GM18870 (cell line): Measurements from ENCODE around the gene RO60.
A peak's percentile ranks its signal among the peaks of the same experiment; 100 is the strongest.

Source experiments
- ATAC-seq: cut with Tn5 transposase; IDR thresholded peaks from one replicate; pipeline ENCODE4 v1.9.1; 2021; ENCODE audit warnings: moderate library complexity; ENCODE audit not compliant: unreplicated experiment

Gene RO60

DNA sequence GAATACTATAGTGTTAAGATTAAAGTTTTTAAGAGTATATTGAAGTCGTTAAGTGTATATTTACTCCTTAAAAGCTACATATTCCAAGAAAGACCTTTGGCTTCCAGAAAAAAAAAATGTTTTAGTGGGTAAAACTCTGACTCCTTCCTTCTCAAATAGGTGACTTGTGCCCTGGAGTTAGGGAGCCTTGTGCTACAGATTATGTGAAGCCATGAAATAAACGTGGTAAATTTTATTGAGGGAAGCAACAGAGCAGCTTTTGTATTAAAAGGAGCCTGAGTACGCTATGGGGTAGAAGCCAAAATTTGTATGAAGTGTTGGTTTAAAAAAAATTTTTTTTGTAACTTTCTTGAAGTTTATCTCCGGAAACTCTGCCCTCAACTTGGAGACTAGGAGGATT lies 994 bp downstream of the RO60 start:
- no peak for ATAC-seq

DNA sequence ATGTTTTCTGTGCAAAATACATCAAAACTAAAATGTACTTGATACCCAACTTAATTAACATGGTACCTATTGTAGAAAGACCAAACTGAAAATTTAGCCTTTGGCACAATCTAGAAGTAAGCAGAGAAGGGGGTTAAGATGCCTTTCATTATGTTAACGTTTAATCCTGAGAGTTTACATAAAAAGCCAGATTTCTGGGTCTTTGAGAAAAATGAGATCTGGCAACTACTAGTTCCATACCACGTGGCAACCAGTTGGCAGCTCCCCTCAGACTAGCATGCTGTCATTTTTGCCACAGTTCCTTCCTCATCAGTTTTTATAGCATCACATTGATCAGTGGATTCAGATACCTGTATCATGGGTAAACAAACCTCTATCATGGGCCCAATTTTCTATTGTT lies 1.5 kb downstream of the RO60 start:
- no peak for ATAC-seq

DNA sequence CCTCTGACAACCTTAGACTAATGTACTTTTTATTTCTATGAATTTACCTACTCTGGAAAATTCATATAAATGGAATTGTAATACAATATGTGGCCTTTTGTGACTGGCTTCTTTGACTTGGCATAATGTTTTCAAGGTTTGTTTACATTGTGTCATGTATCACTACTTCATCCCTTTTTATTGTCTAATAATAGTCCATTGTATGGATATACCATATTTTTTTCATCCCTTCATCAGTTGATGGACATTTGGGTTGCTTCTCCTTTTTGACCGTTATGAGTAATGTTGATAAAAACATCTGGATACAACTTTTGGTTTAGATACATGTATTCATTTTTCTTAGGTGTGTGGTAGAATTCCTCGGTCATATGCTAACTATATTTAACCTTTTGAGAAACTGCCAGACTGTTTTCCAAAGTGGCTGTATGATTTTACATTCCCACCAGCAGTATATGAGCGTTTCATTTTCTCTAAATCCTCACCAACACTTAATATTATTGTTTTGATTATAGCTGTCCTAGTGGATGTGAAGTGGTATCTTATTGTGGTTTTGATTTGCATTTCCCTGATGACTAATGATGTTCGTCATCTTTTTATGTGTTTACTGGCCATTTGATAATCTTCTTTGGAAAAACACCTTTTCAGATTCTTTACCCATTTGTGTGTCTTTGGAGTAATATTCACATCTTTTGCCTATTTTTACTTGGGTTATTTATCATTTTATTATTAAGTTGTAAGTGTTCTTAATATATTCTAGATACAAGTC lies 3.5 kb downstream of the RO60 start:
- ATAC-seq, result no peak

DNA sequence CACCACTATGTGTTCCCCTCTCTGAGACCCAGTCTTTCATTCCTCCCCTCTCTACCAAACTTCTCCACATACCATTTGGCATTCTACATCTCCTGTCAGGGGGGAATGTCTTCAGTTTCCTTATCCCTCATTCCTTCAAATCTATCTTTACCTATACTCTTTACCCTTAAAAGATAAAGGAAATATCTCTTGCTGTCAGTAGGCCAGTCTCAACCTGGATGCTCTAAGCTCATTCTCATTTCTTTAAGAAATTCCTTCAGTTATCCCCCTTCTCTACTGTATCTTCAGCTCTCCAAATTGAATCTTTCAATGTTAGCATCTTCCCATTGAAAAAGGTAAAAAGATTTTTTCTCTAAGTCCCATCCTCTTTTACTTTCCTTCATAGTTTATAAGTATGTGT lies 6.5 kb downstream of the RO60 start:
- ATAC-seq, result no peak

DNA sequence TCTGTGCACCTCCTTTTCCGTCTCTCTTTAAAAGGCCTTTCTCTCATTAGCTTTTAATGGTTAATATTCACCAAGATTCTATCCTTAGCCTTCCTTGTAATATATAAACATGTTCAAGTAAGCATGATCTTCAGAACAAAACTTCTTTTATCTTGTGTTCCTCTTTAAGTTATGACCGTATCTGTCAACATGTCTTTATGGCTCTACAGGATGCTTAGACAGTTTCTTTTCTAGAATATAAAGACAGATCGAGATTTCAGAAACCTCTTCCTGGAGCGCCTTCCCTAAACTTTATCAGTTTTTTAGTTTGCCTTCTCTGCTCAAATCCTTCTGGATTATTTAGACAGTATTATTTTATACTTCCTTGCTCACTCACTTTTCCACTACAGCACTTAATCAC lies 7.2 kb downstream of the RO60 start:
- ATAC-seq, result no peak

- ATAC-seq, result no peak
Observed at GRCh38 chr1:193068013-193068412, 8.6 kb downstream of the RO60 start.

- no peak for ATAC-seq
Observed at GRCh38 chr1:193069748-193070385, 10.5 kb downstream of the RO60 start.

DNA sequence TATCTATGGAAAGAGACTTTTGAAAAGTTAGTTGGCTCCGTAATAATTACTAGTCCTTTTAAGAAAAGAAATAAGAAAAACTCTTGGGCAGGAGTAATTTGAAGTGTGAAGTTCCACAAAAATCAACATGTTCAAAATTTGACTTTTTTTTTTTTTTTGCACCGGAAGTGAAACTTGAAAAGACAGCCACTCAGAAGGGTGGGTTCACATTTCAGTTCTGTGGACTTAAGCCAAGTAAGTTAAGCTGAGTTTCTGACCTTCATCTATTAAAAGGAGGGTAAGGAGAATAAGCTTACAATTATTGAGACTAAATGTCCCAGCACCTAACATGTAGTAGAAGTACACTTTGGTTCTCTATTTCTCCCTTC lies 11.0 kb downstream of the RO60 start:
- no peak for ATAC-seq

GRCh38 chr1:193070942-193071341 lies 11.5 kb downstream of the RO60 start:
- ATAC-seq, result peak; percentile 53

DNA sequence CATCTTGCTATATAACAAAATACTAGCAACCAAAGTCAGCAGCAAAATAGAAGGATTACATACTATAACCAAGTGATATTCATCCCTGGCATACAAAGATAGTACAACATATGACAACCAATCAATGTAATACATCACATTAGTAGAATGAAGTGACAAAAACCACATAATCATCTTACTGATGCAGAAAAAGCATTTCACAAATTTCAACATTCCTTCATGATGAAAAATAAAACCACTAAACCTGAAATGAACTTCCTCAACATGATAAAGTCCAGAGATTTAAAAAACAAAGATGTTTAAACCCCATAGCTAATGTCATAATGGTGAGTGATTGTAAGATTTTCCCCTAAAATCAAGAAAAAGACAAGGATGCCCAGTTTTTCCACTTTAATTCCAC lies 18.6 kb downstream of the RO60 start:
- ATAC-seq, result no peak

DNA sequence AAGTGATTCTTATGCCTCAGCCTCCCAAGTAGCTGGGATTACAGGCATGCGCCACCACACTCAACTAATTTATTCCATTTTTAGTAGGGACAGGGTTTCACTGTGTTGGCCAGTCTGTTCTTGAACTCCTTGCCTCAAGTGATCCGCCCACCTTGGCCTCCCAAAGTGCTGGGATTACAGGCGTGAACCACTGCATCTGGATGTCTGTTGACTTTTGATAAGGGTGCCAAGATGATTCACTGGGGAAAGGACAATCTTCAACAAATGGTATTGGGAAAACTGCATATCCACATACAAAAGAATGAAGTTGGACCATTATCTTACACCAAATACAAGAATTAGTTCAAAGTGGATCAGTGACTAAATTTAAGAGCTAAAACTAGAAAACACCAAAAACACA lies 19.8 kb downstream of the RO60 start:
- ATAC-seq, result no peak

- peak; percentile 90 for ATAC-seq
Observed at GRCh38 chr1:193083365-193084088, 24.1 kb downstream of the RO60 start.

DNA sequence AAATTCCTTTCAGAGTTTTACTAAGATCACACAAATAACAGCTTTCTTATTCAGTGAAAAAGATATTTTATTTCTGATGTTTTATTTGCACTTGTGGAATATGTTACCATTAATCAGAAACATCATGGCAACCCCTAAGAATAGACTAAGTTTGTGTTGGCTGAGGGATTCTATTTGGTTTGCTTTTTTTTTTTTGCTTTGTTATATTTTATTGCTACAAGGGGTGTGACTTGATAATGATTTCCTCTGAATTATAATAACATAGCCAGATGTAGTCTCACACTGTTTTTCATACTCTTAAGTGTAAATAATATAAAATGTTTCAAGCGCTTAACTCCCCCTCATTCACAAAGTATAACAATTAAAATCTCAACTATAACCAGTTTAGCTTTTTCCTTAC lies 25.9 kb downstream of the RO60 start:
- no peak for ATAC-seq

- ATAC-seq, result no peak
Observed at GRCh38 chr1:193086342-193086741, 26.9 kb downstream of the RO60 start.

DNA sequence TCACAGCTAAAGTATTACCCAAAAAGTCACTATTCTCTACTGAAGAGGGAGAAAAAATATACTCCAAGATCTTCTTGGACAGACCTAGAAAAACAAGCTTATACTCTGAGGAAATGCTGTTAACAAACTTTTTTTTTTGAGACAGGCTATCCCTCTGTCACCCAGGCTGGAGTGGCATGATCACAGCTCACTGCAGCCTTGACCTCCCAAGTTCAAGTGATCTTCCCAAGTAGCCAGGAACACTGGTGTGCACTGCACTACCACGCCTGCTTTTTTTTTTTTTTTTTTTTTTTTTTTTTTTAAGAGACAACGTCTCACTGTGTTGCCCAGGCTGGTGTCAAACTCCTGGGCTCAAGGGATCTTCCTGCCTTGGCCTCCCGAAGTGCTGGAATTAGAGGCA lies 28.5 kb downstream of the RO60 start:
- no peak for ATAC-seq

DNA sequence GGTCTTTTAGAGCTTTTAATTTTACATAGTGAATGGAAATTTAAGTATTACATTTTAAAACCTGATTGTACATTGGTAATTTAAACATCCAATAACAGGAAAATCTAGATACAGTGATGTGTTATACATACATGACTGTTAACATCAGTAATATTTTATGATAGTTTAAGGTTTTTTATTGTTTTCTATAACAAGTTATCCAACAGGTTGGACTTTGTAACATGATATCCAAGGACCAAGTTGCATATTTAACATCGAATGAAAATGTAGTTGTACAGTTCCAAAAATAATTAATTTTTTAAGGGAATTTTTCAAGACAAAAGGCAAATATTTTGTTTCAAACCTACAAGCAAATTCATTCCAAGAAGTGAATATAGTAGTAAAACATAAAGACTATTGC lies 31.5 kb downstream of the RO60 start:
- no peak for ATAC-seq

DNA sequence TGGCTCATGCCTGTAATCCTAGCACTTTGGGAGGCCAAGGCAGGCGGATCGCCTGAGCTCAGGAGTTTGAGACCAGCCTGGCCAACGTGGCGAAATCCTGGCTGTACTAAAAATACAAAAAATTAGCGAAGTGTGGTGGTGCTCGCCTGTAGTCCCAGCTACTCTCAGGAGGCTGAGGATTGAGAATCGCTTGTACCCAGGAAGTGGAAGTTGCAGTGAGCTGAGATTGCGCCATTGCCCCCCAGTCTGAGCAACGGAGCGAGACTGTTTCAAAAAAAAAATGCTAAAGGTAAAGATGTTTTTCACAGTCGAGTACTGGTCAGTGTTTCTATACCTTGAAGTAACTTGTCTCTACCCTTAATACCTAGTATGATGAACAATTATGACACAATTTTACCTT lies 34.7 kb downstream of the RO60 start:
- no peak for ATAC-seq

- ATAC-seq, result no peak
Observed at GRCh38 chr1:193102662-193103061, 43.2 kb downstream of the RO60 start.

GRCh38 chr1:193103759-193104501 lies 44.5 kb downstream of the RO60 start:
- no peak for ATAC-seq

- peak; percentile 21 for ATAC-seq
Observed at GRCh38 chr1:193104502-193104906, 45.1 kb downstream of the RO60 start.
